Naive thymus-derived CD4-positive, alpha-beta T cell (primary cell): ENCODE measurements around the gene FBXO5. TPM values are rescaled to one million over a fixed set of nuclear protein-coding genes. Genes with fewer than 3 reads are reported as not detected.

ENCODE experiments used
- ATAC-seq: fragments of 150-1000 bp; cut with Tn5 transposase; 2 replicates; pipeline ENCODE4 v1.10.0; 2021; ENCODE audit warnings: mild to moderate bottlenecking, moderate library complexity
- CTCF ChIA-PET: fragments of 350-600 bp; sonication (Branson Sonifier 250); formaldehyde crosslinking; loops from one replicate; lab custom pipeline; 2021; ENCODE audit warnings: antibody characterized with exemption; lab: Charles Lee
- POLR2A ChIA-PET: fragments of 350-600 bp; sonication (Branson Sonifier 250); formaldehyde crosslinking; loops from one replicate; lab custom pipeline; 2021; ENCODE audit warnings: antibody characterized with exemption, inconsistent platforms; lab: Charles Lee
- DNase-seq, 9 donors: peaks; one replicate each; pipeline versions ENCODE4 v3.0.0 to v3.0.0-alpha.2; 2020 to 2022; ENCODE audit warnings: mixed read lengths in 1 of 9
- H3K27ac ChIP-seq: one replicate; pipeline ENCODE4 v1.7.0; 2013; ENCODE audit warnings: mild to moderate bottlenecking, low read depth, low read length, moderate library complexity
- H3K27me3 ChIP-seq, 2 donors: one replicate each; pipeline ENCODE4 v1.7.0; 2013; ENCODE audit warnings: low read length in 2 of 2, mild to moderate bottlenecking in 2 of 2, moderate library complexity in 2 of 2; ENCODE audit not compliant: control insufficient read depth in 2 of 2, insufficient read depth in 2 of 2
- H3K36me3 ChIP-seq, 3 experiments: 1 replicate in 2 of 3; 2 replicates in 1 of 3; pipeline ENCODE4 v1.7.0; 2013; ENCODE audit warnings: low read length in 3 of 3, mild to moderate bottlenecking in 3 of 3, moderate library complexity in 1 of 3; ENCODE audit not compliant: insufficient read depth in 3 of 3, control insufficient read depth in 2 of 3
- H3K4me1 ChIP-seq, 2 donors: one replicate each; pipeline ENCODE4 v1.7.0; 2013; ENCODE audit warnings: low read length in 2 of 2, mild to moderate bottlenecking in 2 of 2, moderate library complexity in 1 of 2; ENCODE audit not compliant: control insufficient read depth in 2 of 2, insufficient read depth in 2 of 2
- H3K4me3 ChIP-seq: 2 replicates; pipeline ENCODE4 v1.7.0; 2013; ENCODE audit warnings: mild to moderate bottlenecking, low read length
- H3K9me3 ChIP-seq, 3 experiments: 1 replicate in 2 of 3; 2 replicates in 1 of 3; pipeline ENCODE4 v1.7.0; 2013; ENCODE audit warnings: low read length in 3 of 3; ENCODE audit not compliant: control insufficient read depth in 2 of 3
- H3K27ac Mint-ChIP-seq, 9 donors: one replicate each; pipeline ENCODE4 v1.8.0; 2020 to 2022; ENCODE audit warnings: mixed read lengths in 9 of 9, mild to moderate bottlenecking in 8 of 9, moderate library complexity in 5 of 9, inconsistent platforms in 2 of 9
- H3K27me3 Mint-ChIP-seq, 5 donors: one replicate each; pipeline ENCODE4 v1.8.0; 2021 to 2022; ENCODE audit warnings: mixed read lengths in 5 of 5, mild to moderate bottlenecking in 1 of 5
- H3K36me3 Mint-ChIP-seq, 5 donors: one replicate each; pipeline ENCODE4 v1.8.0; 2020 to 2022; ENCODE audit warnings: mixed read lengths in 5 of 5, mild to moderate bottlenecking in 3 of 5, inconsistent platforms in 1 of 5
- H3K4me1 Mint-ChIP-seq, 7 donors: one replicate each; pipeline ENCODE4 v1.8.0; 2020 to 2022; ENCODE audit warnings: mixed read lengths in 7 of 7, mild to moderate bottlenecking in 3 of 7, inconsistent platforms in 1 of 7
- H3K4me3 Mint-ChIP-seq, 10 donors: one replicate each; pipeline ENCODE4 v1.8.0; 2020 to 2022; ENCODE audit warnings: mild to moderate bottlenecking in 10 of 10, mixed read lengths in 10 of 10, moderate library complexity in 6 of 10, inconsistent platforms in 2 of 10
- H3K9me3 Mint-ChIP-seq, 11 donors: one replicate each; pipeline ENCODE4 v1.8.0; 2020 to 2022; ENCODE audit warnings: mixed read lengths in 11 of 11, mild to moderate bottlenecking in 4 of 11, inconsistent platforms in 1 of 11, moderate library complexity in 1 of 11
- intact Hi-C, 2 donors: fragments of 100-400 bp; cut with micrococcal nuclease; formaldehyde crosslinking; loops; one replicate each; pipeline ENCODE4 v1.15.1; 2023
- polyA plus RNA-seq, 2 donors: library from polyadenylated mRNA; unstranded; fragments of 300-500 nt; fragmentation: Illumina TruSeq; gene quantifications; one replicate each; pipeline ENCODE4 v1.2.3, GENCODE V29; 2021
- total RNA-seq, 6 experiments: library from RNA in 5 of 6; stranded (reverse) in 5 of 6; gene quantifications; 1 replicate in 5 of 6; 2 replicates in 1 of 6; pipeline ENCODE4 v1.2.3 and lab custom pipeline; 2021 to 2026

Gene FBXO5, protein sequence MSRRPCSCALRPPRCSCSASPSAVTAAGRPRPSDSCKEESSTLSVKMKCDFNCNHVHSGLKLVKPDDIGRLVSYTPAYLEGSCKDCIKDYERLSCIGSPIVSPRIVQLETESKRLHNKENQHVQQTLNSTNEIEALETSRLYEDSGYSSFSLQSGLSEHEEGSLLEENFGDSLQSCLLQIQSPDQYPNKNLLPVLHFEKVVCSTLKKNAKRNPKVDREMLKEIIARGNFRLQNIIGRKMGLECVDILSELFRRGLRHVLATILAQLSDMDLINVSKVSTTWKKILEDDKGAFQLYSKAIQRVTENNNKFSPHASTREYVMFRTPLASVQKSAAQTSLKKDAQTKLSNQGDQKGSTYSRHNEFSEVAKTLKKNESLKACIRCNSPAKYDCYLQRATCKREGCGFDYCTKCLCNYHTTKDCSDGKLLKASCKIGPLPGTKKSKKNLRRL
- 10 to 100 TPM in 2 of 5 experiments, 1 to 10 TPM in 3; 3.2 to 50.2 (median 9.2) TPM for total RNA-seq
- polyA plus RNA-seq = 1 to 10 TPM; 5.3 to 9.0 TPM
- total RNA-seq (lab: John Stamatoyannopoulos, UW) = 5.4 reads per million, percentile 25 among the genes with 10 or more reads in this experiment

DNA sequence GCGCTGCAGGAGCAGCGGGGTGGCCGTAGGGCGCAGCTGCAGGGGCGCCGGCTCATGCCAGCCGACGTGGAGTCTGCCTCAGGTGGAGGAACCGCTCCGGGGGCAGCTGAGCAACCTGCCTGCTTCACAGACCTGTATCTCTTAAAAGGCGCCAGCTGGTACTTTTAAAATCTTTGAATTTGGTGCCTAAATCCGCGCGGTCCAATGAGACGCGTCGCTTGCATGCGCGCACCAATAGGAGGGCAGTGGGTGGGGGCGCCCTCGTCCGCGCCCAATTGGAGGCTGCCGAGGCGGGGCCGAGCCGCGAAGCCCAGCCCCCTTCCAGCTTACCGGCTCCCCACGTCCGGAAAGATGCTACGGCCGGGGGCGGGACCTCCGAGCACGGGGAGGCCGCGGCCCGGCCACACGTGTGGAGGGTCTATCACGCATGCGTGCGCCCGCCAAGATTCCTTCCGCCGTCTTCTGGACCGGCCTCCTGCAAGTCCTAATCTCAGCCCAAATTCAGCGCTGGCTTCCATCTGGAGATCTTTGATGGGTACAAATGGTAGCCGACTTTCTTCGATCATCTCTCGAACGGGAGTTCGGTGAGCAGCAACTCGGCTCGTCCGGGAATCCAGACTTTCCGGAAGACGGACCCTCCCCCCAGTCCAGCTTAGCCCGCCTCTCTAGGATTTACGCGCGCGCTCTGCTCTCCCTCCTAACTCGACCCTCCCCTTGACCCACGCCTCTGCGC, at the start of gene FBXO5:
TSS of gene FBXO5 (minus strand) at position 138 of the 733 bp plus-strand sequence. CDS start at position 56, 82 bp downstream.
- Mint-ChIP-seq H3K36me3 (peaks cover 0 to 25% (median 3%) of the 10 kb centered on the region in 5 donors), H3K9me3 (peaks cover 0 to 6% (median 0%) of the 10 kb centered on the region in 11 donors), H3K4me1 (peaks cover 33 to 58% (median 43%) of the 10 kb centered on the region in 7 donors), H3K4me3 (peak within 1 kb of the TSS; percentile 92 to 100 (median 96)), H3K27me3 (no peaks in the 10 kb centered on the region), H3K27ac (peak within 1 kb of the TSS; percentile 87 to 99 (median 95))
- no peaks in the 10 kb centered on the region for H3K9me3 ChIP-seq
- peak; percentile 94 to 98 (median 96) for DNase-seq
- peak within 1 kb of the TSS; percentile 94 for H3K4me3 ChIP-seq
- ChIA-PET CTCF (interaction anchor here (0.8 kb wide), 1 partner anchor 25 kb away, joined by 3 read pairs; no protein-coding TSS in a partner anchor), POLR2A (interaction anchor here (0.7 to 2.1 kb wide), 6 partner anchors 14 to 1594 kb away, joined by 3 to 16 read pairs (median 4); partner anchors contain the start of gene MTRF1L)
- ATAC-seq = peak; percentile 97
- no peaks in the 10 kb centered on the region for H3K27me3 ChIP-seq
- H3K36me3 ChIP-seq = peaks cover 0 to 4% (median 0%) of the 10 kb centered on the region in 3 experiments
- peak within 1 kb of the TSS; percentile 89 for H3K27ac ChIP-seq
- intact Hi-C loops = loop anchor here (2.0 to 5.0 kb wide), 8 partner anchors 42 to 1750 kb away; partner anchors contain the start of genes RMND1 (in 2 of the 2), SCAF8 (in 2 of the 2) and ZBTB2 (in 2 of the 2)
- peaks cover 10 to 20% of the 10 kb centered on the region in 2 donors for H3K4me1 ChIP-seq

DNA sequence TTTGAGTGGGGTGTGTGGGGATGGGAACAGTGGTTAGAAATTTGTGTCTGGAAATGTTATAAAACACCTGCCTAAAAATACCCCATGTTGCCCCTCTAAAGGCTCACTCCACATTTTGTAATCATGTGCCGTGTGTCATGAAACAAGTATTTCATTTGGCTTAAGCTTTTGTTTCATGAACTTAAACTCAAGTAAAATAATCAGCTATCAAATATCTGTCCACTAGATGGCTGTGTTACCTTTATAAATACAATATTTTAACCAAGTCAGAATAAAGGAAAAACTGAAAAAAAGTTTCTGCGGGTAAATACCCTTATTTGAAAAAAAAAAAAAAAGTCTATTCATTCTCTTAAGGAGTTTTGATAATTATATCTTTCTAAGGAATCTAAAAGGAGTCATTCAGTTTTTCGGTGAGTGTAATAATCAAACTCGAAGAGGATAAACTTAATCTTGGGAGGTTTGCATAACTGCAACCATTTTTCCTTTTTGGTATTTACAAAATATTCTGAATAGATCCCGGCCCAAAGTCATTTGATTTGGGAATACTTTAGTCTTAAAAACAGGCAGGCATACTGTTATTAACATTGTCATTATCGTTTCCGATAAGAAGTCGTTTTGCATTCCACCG, 49.5 kb upstream of the FBXO5 start:
- no peaks in the 10 kb centered on the region for H3K9me3 Mint-ChIP-seq
- H3K27ac ChIP-seq = no peak overlapping the region
- H3K4me3 Mint-ChIP-seq = no peak overlapping the region
- no peak overlapping the region for H3K4me3 ChIP-seq
- POLR2A ChIA-PET = no interaction called here
- H3K36me3 ChIP-seq = no peaks in the 10 kb centered on the region
- CTCF ChIA-PET = interaction anchor here (0.7 kb wide), 1 partner anchor 1651 kb away, joined by 4 read pairs; no protein-coding TSS in a partner anchor
- DNase-seq (peak in 1 of 9 donors; percentile 8), ATAC-seq (no peak)
- H3K27me3 ChIP-seq = no peaks in the 10 kb centered on the region
- peaks cover 8 to 32% (median 15%) of the 10 kb centered on the region in 5 donors for H3K27me3 Mint-ChIP-seq
- intact Hi-C loops = loop anchor here in 1 of 2 donors (2.0 to 5.0 kb wide), 2 partner anchors 482 to 760 kb away; no protein-coding TSS in a partner anchor
- H3K4me1 Mint-ChIP-seq = no peaks in the 10 kb centered on the region
- no peaks in the 10 kb centered on the region for H3K4me1 ChIP-seq
- H3K27ac Mint-ChIP-seq = no peak overlapping the region
- H3K9me3 ChIP-seq = no peaks in the 10 kb centered on the region
- no peaks in the 10 kb centered on the region for H3K36me3 Mint-ChIP-seq

DNA sequence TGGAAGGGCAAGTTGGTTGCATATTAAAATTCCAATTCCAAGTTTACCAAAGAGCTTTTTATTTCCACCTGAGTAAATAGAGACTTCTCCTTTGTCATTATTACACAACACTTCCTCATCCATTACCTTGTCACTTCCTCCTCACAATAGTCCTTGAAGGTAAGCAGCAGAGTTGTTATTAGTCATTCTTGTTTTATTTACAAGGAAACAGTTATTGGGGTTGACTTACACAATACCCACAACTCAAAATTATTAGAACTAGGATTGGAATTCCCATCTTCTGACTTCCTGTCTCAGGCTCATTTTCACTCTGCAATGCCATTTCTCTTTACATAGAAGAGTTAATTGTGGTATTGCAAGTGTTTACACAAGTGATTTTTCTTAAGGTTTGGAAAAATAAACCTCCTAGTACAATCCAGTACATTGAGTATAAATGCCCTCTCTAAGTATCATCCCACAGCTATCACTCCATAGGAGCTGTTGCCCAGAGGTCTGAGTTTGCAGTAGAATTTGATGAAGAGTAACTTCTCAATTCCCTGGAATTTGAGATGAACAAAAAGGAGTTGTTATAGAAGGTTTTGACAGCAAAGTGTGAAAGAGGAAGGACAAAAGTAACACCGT, 48.6 kb upstream of the FBXO5 start:
- Mint-ChIP-seq H3K4me1 (no peaks in the 10 kb centered on the region), H3K27ac (no peak overlapping the region), H3K36me3 (no peaks in the 10 kb centered on the region), H3K4me3 (no peak overlapping the region), H3K9me3 (no peaks in the 10 kb centered on the region), H3K27me3 (peaks cover 11 to 37% (median 18%) of the 10 kb centered on the region in 5 donors)
- intact Hi-C loops = loop anchor here in 1 of 2 donors (2.0 to 5.0 kb wide), 2 partner anchors 281 to 761 kb away; no protein-coding TSS in a partner anchor
- no peak overlapping the region for H3K27ac ChIP-seq
- no peaks in the 10 kb centered on the region for H3K36me3 ChIP-seq
- no peaks in the 10 kb centered on the region for H3K27me3 ChIP-seq
- POLR2A ChIA-PET = no interaction called here
- no peak overlapping the region for H3K4me3 ChIP-seq
- no peaks in the 10 kb centered on the region for H3K9me3 ChIP-seq
- DNase-seq (no peak), ATAC-seq (no peak)
- CTCF ChIA-PET = no interaction called here
- no peaks in the 10 kb centered on the region for H3K4me1 ChIP-seq

DNA sequence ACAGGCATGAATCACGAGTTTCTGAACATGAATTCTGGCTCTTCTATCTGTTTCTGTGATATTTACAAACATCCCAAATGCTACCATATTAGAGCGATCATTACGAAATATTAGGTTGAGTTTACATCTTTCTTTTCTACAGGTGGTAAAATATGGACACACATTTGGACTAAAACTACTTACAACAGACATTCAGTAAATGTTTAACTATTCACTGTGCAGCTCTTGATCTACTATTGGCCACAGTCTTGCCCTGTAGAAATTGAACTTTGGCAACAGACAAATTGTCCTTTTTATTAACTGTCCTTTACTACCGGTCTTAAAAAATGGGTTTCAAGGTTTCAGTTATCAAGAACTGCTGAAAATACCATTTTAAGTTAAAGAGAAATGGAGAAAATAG, 46.1 kb upstream of the FBXO5 start:
- Mint-ChIP-seq H3K27ac (no peak overlapping the region), H3K4me1 (peaks cover 0 to 6% (median 3%) of the 10 kb centered on the region in 7 donors), H3K36me3 (no peaks in the 10 kb centered on the region), H3K27me3 (peaks cover 18 to 47% (median 25%) of the 10 kb centered on the region in 5 donors), H3K4me3 (no peak overlapping the region), H3K9me3 (no peaks in the 10 kb centered on the region)
- no peaks in the 10 kb centered on the region for H3K9me3 ChIP-seq
- intact Hi-C loops = no loop called here
- no peaks in the 10 kb centered on the region for H3K36me3 ChIP-seq
- CTCF ChIA-PET = interaction anchor here (0.5 kb wide), 1 partner anchor 1419 kb away, joined by 3 read pairs; no protein-coding TSS in a partner anchor
- DNase-seq = no peak
- H3K27me3 ChIP-seq = no peaks in the 10 kb centered on the region
- POLR2A ChIA-PET = no interaction called here
- H3K4me1 ChIP-seq = no peaks in the 10 kb centered on the region
- H3K27ac ChIP-seq = no peak overlapping the region
- no peak for ATAC-seq
- H3K4me3 ChIP-seq = no peak overlapping the region

DNA sequence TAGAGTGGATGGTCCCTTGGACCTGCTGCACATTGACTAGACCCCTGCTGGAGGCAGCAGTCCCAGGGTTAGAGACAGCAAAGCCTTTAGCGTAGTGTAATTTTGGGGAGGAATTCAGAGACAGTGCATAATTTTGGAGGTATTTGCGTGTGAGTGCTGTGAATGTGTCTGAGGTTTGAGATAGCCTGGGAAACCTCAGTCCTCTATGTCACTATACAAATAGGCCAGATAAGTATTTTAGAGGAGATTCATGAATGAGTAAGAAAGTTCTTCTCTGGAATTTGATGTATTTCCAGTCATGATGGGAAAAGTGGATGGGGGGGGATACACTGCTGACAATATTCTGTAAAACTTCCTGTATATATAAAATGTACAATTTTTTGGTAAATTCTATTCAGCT, 45.4 kb upstream of the FBXO5 start:
- Histone ChIP-seq H3K4me3 (no peak overlapping the region), H3K27me3 (no peaks in the 10 kb centered on the region), H3K4me1 (no peaks in the 10 kb centered on the region), H3K27ac (no peak overlapping the region), H3K36me3 (no peaks in the 10 kb centered on the region), H3K9me3 (no peaks in the 10 kb centered on the region)
- Mint-ChIP-seq H3K9me3 (no peaks in the 10 kb centered on the region), H3K27me3 (peaks cover 21 to 52% (median 25%) of the 10 kb centered on the region in 5 donors), H3K27ac (no peak overlapping the region), H3K4me3 (no peak overlapping the region), H3K4me1 (peaks cover 0 to 6% (median 3%) of the 10 kb centered on the region in 7 donors), H3K36me3 (no peaks in the 10 kb centered on the region)
- ChIA-PET POLR2A (no interaction called here), CTCF (interaction anchor here (0.5 kb wide), 1 partner anchor 1418 kb away, joined by 3 read pairs; no protein-coding TSS in a partner anchor)
- intact Hi-C loops = no loop called here
- ATAC-seq (no peak), DNase-seq (no peak)
